HG03439 (cell line): ENCODE results near the gene ZNF26.
"Not testable (repeated sequence)": the region's sequence is repeated elsewhere in the genome, so short reads cannot be mapped to it uniquely, and the experiment has no call there.

Experiments
- ATAC-seq: cut with Tn5 transposase; IDR thresholded peaks from one replicate; pipeline ENCODE4 v1.9.1; 2021; ENCODE audit warnings: mild to moderate bottlenecking, moderate library complexity; ENCODE audit not compliant: unreplicated experiment

The ZNF26 gene

DNA sequence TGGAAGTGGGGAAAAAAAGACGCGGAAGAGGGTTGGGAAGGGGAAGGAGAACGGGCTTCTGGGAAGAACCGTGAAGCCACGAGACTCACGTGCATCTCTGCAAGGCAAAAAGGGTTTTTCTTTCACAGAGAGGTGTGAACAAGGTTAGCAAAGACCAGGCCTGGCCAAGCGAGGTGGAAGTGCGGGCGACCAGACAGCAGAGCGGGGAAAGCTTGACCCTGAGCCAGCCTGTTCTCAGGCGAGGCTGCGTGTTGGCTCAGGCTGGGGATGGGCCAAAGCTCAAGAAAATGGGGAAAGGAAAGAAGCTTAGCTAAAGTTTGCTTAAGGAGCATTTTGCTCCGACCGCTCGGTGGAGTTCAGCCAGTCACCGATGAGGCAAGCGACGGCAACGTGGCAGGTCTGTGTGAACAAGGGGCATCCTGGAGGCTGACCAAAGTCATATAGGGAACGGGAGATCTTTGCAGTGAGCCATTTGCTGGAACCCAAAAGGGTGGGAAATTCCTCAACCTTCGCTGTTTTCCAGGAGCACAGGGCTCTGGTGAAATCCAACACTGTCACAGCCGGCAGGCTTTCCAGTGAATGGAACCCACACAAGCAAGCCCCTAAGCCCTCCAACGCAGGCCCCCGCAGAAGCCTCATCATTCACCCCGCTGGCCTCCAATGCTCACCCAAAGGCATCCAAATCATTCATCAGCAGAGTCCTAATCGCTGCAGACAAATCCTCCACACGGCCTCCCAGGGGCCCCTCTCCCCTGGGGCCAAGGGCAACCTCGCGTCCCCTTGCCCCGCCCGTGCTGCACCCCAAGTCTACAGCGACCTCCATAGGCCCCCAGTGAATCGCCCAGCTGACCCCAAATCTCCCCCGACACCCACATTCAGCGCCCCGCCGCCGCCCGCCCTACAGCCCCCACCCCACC is 30.8 kb upstream of the ZNF26 start:
- peak; percentile 11 for ATAC-seq

DNA sequence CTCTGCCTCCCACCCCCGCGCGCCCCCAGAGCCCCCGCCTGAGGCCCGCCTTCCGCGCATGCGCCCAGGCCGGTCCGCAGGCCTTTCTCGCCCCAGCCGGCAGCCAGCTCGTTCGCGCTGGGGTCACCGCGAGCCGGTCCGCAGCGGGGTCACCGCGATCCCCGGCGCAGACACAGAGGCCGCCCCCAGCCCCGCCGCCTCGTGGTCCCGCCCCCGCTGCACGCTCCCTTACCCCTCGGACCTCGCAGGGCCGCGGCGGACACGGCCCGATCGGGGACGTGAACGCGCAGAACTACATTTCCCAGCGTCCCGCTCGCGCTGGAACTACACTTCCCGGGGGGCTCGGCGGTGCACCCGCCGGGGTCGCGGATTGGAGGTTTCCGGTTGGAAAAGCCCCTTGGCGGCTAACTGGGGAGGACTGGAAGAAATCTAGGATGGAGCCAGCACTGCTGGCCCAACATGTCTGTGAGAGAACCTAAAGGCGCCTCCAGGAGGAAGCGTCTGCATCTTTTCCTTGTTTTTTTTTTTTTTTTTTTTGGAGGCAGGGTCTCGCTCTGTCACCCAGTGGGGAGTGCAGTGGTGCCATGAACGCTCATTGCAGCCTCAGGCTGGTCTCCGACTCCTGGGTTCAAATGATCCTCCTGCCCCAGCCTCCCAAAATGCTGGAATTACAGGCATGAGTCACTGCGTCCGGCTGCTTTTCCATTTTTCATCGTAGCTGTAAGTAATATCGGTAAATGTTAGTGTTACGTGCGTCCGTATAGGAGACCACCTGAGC is 30.0 kb upstream of the ZNF26 start, which contains the start of gene ZNF605:
Gene ZNF605, minus strand, starts transcription at position 296 of the 778 bp plus-strand sequence. CDS start 10,671 bp downstream, outside the sequence.
- peak; percentile 90 for ATAC-seq

DNA sequence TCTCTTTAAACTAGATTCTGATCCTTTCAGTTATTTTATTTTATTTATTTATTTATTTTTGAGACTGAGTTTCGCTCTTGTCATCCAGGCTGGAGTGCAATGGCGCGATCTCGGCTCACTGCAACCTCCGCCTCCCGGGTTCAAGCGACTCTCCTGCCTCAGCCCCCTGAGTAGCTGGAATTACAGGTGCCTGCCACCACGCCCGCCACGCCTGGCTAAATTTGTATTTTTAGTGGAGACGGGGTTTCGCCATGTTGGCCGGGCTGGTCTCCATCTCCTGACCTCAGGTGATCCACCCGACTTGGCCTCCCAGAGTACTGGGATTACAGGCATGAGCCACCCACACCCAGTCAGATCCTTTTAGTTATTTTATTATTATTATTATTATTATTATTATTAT is 24.4 kb upstream of the ZNF26 start:
- ATAC-seq = not testable (repeated sequence)

DNA sequence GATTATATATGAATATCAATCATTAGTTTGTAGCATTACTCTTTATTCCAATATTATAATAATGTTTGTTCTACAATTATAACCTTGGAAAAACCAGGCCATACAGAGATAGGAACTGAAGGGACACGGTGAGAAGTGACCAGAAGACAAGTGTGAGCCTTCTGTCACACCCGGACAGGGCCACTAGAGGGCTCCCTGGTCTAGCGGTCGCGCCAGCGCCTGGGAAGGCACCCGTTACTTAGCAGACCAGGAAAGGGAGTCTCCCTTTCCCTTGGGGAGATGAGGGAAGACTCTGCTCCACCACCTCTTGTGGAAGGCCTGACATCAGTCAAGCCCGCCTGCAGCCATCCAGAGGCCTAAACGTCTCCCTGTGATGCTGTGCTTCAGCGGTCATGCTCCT is 22.2 kb upstream of the ZNF26 start:
- ATAC-seq = not testable (repeated sequence)

DNA sequence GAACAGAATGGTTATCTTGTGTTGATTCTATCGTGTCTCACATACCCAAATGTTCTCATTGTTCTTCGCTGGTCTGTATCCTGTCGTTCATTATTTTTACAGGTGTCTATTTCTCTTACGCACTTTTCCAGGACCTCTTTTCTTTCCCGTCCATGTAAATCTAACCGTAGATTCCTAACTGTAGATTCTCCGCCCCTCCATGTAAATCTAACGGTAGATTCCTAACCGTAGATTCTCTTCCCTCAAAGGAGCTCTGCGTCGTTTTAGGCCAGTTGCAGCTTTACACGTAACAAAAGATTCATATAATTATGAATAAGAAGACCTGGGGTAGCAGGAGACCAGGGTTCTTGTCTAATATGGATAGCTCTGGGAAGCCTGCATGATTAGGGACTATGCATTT is 20.4 kb upstream of the ZNF26 start:
- no peak for ATAC-seq

DNA sequence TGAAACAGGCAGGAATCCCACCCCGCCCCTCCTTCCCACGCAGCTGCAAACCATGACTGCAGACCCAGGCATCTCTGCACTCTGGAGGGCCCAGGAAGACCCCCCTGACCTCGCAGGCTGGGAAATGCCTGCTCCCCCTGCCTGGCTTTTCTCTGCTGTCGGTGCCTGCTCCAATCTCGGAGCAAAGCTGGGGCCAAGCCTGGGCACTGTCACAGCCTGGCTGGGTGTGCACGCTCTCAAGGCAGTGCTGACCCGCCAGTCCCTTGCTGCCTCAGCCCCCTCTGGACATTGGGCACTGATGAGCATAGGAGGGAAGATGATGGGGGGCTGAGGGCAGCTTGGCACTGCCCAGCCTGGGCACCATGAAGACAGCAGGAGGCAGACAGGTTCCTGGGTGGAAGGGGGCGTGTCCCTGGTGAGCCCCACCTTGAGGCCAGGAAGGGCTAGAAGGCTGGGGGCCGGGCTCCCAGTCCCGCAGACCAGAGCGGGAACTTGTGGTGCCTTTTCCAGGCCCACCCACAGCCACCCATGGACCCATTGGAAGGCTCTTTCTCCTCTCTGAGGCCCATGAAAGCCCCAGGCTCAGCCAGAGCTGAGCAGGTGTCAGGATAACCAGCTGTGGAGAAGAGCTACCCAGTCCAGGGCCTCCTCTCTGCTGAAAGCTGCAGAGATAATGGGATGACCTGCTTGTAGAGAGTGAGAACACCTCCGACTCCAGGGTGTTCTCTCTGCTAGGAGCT is 19.3 kb upstream of the ZNF26 start:
- ATAC-seq = no peak

DNA sequence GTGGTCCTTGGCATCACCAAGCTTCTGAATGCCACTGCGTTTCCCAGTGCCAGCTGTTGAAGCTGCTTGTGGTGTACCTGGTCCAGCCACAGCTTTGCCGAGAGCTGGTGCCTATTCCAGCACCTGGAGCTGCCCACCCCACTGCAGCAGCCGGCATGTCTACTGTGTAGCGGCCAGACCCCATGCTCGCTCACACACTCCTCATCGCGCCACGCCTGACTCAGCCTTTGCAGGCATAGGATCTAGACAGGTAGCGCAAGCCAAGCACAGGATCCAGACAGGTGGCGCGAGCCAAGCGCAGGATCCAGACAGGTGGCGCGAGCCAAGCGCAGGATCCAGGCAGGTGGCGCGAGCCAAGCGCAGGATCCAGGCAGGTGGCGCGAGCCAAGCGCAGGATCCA is 18.4 kb upstream of the ZNF26 start:
- no peak for ATAC-seq

DNA sequence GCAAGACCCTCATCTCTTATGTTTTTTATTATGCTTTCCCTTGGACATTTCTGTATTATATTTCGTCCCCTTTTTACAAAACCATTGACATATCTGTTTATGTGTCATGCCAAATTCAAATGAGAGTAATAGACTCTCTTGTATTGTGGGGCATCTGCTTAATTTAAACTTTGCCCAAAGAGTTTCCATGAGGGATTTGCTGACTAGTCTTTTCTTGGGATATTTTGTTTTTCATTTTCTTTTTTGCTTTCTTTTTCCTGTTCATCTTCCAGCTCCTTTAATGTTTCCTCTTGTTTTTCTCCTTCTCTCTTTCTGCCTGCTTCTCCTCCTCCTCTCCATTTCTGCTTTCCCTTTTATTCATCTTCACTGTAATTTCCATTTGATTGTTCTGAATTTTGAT is 13.8 kb upstream of the ZNF26 start:
- ATAC-seq = no peak

DNA sequence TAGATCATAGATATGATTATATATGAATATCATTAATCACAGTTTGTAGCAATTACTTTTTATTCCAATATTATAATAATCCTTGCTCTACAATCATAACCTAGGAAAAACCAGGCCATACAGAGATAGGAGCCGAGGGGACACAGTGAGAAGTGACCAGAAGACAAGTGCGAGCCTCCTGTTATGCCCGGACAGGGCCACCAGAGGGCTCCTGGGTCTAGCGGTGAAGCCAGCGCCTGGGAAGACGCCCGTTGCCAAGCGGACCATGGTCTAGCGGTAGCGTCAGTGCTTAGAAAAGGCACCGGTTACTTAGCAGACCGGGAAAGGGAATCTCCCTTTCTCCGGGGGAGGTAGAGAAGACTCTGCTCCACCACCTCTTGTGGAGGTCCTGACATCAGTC is 9.3 kb upstream of the ZNF26 start:
- ATAC-seq = not testable (repeated sequence)

DNA sequence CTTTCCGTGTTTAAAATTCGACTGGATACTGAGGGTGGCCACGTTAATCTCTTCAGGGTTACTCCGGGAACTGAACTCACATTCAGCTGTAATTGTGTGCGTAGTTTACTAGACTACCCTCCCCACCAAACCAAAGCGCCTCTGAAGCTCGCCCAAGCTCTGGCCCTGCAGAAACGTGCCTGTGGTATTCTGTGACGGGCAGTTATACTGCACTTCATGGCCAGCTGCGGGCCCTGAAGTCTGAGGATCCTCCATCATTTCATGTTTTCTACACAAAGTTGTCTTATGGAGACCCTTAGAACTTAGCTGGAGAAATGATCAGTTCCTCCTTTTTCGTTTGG is 688 bp downstream of the ZNF26 start:
- ATAC-seq = peak; percentile 2

DNA sequence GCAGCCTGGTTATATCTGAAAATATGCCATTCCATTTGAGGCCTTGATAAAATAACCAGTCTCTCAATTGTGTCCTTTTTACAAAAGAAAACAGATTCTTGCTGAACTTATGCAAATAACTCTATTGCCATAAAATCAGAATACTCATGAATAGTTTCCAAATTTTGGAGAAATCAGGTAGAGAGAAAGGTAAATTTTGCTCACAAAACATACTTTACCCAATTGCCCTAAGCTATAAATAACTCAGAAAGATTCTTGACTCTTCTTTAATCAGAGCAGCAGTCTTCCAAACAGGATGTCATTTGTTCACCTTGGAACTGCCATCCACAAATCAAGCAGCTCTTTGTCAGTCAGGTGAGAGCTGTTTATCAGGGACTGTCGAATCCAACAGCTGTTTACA is 12.6 kb downstream of the ZNF26 start:
- no peak for ATAC-seq

DNA sequence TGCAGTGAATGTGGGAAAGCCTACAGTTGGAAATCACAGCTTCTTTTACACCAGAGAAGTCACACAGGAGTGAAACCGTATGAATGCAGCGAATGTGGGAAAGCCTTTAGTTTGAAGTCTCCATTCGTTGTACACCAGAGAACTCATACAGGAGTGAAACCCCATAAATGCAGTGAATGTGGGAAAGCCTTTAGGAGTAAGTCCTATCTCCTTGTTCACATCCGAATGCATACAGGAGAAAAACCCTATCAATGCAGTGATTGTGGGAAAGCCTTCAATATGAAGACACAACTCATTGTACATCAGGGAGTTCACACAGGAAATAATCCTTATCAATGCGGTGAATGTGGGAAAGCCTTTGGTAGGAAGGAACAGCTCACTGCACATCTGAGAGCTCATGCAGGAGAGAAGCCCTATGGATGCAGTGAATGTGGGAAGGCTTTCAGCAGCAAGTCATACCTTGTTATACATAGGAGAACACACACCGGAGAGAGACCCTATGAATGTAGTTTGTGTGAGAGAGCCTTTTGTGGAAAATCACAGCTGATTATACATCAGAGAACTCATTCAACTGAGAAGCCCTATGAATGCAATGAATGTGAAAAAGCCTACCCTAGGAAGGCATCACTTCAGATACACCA is 24.6 kb downstream of the ZNF26 start:
- ATAC-seq = no peak

DNA sequence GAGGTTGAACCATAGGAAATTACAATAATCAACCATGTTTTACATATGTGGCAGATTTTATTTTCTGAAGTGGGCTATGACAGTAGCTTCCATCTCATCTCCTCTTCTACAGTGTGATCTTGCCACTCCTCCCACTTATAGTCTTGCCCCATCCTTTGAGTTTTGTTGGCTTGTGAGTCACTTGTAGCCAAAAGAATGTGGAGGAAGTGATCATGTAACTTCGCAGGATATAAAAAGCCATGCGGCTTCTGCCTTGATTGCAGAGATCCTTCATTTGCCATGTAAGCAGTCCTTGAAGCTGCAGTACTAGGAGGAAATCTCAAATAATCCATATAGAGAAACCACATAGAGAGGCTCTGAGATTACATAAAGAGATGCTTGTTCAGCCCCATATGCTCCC is 37.4 kb downstream of the ZNF26 start:
- no peak for ATAC-seq

DNA sequence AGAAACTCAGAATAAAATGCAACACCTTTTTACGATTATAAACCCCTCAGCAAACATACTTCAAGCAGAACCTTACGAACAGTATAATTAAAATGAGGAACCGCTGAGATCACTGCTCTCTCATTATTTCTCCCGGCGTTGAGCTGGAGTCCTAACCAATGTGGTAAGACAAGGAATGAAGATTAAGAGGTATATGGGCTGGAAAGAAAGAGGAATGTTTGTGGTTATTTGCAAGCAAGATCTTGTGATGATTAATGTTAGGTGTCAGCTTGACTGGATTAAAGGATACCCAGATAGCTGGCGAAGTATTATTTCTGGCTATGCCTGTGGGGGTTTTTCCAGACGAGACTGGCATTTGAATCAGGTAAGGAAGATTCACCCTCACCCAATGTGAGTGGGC is 40.8 kb downstream of the ZNF26 start:
- no peak for ATAC-seq

DNA sequence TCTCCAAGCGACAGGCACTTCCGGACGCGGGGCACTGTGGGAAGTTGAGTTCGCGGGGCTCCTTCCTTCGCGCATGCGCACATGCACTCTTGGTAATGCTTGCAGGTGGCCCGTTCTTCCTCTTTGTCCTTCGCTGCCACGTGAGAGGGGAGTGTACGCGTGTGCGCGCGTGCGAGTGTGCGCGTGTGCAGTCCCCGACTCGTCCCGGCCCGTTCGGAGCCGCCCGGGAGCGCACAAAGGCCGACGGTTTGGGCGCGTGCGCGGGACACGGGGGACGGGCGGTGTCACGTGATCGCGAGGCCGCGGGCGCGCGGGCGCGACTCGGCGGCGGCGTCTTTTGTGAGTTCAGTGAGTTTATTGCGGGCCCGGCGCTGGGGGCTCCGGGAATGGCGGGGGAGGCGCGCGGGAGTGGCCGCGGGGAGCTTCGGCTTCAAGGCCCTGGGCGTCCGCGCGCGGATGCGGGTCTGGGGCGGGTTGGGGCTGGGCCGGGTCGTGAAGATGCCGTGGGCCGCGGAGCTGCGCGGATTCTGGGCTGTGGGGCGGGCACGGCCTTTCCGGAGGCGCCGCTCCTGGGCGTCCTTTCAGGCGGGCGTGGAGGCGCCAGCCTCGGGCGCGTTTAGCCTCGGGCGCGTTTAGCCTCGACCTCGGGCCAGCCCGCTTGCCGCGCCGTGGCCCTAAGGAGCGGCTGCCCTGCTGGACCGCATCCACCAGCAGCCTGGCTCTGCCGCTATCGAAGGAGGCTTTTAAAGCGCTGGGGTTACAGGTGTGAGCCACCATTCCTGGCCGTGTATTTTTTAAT is 51.2 kb downstream of the ZNF26 start, which contains the start of gene ZNF84:
Gene ZNF84, plus strand, starts transcription at position 303 of the 799 bp plus-strand sequence. CDS start 3,959 bp downstream, outside the sequence.
- peak; percentile 95 for ATAC-seq

DNA sequence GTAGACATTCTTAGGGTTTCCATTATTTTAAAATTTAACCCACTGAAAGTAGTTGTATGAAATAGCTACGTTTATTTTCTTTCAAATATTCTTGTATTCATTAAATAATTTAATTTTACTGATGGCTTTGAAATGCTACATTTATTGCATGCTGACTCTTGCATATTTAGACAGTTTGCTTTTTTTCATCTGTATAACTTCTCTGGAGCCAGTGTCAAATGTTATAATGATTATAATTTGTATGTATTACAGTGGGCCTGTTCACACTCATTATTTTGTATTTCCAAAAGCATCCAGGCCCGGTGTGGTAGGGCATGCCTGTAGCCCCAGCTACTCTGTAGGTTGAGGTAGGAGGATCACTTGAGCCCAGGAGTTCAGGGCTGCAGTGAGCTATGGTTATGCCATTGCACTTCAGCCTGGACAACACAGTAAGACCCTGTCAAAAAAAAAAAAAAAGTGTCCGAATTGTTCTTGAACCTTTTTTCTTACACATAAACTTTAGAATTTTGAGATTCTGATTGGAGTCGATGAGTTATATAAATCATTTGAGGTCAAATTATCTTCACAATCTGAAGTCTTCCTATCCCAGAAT is 52.0 kb downstream of the ZNF26 start:
- ATAC-seq = no peak

DNA sequence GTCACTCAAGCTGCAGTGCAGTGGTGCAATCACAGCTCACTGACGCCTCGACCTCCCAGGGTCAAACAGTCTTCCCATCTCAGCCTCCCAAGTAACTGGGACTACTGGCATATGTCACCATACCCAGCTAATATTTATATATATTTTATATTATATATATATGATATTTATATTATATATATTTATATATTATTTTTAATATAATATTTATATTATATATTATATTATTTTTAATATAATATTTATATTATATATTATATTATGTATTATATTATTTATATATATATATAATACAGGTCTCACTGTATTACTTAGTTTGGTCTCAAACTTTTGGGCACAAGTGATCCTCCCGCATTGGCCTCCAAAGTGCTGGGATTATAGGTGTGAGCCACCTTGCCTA is 60.5 kb downstream of the ZNF26 start:
- ATAC-seq = no peak

DNA sequence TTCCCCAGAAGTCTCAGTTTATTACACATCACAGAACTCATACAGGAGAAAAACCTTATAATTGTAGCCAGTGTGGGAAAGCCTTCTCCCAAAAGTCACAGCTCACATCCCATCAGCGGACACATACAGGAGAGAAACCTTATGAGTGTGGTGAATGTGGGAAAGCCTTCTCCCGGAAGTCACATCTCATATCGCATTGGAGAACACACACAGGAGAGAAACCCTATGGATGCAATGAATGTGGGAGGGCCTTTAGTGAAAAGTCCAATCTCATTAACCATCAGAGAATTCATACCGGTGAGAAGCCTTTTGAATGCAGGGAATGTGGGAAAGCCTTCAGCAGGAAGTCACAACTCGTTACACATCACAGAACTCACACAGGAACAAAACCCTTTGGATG is 71.3 kb downstream of the ZNF26 start:
- ATAC-seq = no peak
